H9 (cell line): ENCODE data around the gene PIN1. TPM values are rescaled to one million over a fixed set of nuclear protein-coding genes. Genes with fewer than 3 reads are reported as not detected.

Source experiments
- DNase-seq: peaks from one replicate; pipeline ENCODE4 v3.0.0-alpha.2; 2017
- H2AFZ ChIP-seq: one replicate; pipeline ENCODE4 v1.6.1; 2013; ENCODE audit warnings: mild to moderate bottlenecking, low read length, control low read depth, moderate library complexity
- H2AK5ac ChIP-seq: 2 replicates; pipeline ENCODE4 v1.6.1; 2013; ENCODE audit warnings: low read length, control low read depth, mixed read lengths; ENCODE audit not compliant: insufficient read length
- H2BK120ac ChIP-seq: one replicate; pipeline ENCODE4 v1.6.1; 2013; ENCODE audit warnings: low read depth, mild to moderate bottlenecking, low read length, control low read depth, inconsistent platforms; ENCODE audit not compliant: poor library complexity, severe bottlenecking
- H2BK12ac ChIP-seq: 2 replicates; pipeline ENCODE4 v1.6.1; 2013; ENCODE audit warnings: low read length, control low read depth, mixed read lengths, low read depth; ENCODE audit not compliant: insufficient read length
- H2BK15ac ChIP-seq: 2 replicates; pipeline ENCODE4 v1.6.1; 2013; ENCODE audit warnings: low read depth, low read length, control low read depth
- H2BK20ac ChIP-seq: one replicate; pipeline ENCODE4 v1.6.1; 2013; ENCODE audit warnings: low read depth, mild to moderate bottlenecking, low read length, control low read depth, inconsistent platforms; ENCODE audit not compliant: poor library complexity, severe bottlenecking
- H2BK5ac ChIP-seq: 2 replicates; pipeline ENCODE4 v1.6.1; 2013; ENCODE audit warnings: low read length, control low read depth, mixed read lengths; ENCODE audit not compliant: insufficient read length
- H3K14ac ChIP-seq: 2 replicates; pipeline ENCODE4 v1.6.1; 2013; ENCODE audit warnings: low read length, control low read depth; ENCODE audit not compliant: insufficient read depth
- H3K18ac ChIP-seq: 2 replicates; pipeline ENCODE4 v1.6.1; 2013; ENCODE audit warnings: low read depth, mild to moderate bottlenecking, mixed read lengths, low read length, control low read depth; ENCODE audit not compliant: insufficient read length
- H3K23ac ChIP-seq: 2 replicates; pipeline ENCODE4 v1.6.1; 2013; ENCODE audit warnings: low read length, control low read depth, mixed read lengths, low read depth; ENCODE audit not compliant: insufficient read length
- H3K23me2 ChIP-seq: 2 replicates; pipeline ENCODE4 v1.6.1; 2013; ENCODE audit warnings: low read depth, mild to moderate bottlenecking, mixed read lengths, low read length, control low read depth; ENCODE audit not compliant: insufficient read length, poor library complexity, severe bottlenecking
- H3K27ac ChIP-seq: 2 replicates; pipeline ENCODE4 v1.5.1; 2013; ENCODE audit warnings: low read length, control low read depth, mixed read lengths, low read depth; ENCODE audit not compliant: insufficient read length
- H3K27me3 ChIP-seq: 2 replicates; pipeline ENCODE4 v1.6.1; 2013; ENCODE audit warnings: low read length, control low read depth, inconsistent platforms; ENCODE audit not compliant: insufficient read depth
- H3K4ac ChIP-seq: 2 replicates; pipeline ENCODE4 v1.6.1; 2013; ENCODE audit warnings: low read depth, mild to moderate bottlenecking, control low read depth, inconsistent platforms, low read length, moderate library complexity
- H3K4me1 ChIP-seq: 2 replicates; pipeline ENCODE4 v1.6.1; 2013; ENCODE audit warnings: low read length, control low read depth, inconsistent platforms; ENCODE audit not compliant: insufficient read depth
- H3K4me2 ChIP-seq: 2 replicates; pipeline ENCODE4 v1.6.1; 2013; ENCODE audit warnings: low read length, control low read depth, mixed read lengths; ENCODE audit not compliant: insufficient read length, insufficient read depth
- H3K56ac ChIP-seq: 2 replicates; pipeline ENCODE4 v1.6.1; 2013; ENCODE audit warnings: low read depth, mild to moderate bottlenecking, mixed read lengths, low read length, control low read depth; ENCODE audit not compliant: insufficient read length
- H3K79me1 ChIP-seq: 2 replicates; pipeline ENCODE4 v1.6.1; 2013; ENCODE audit warnings: low read depth, mild to moderate bottlenecking, moderate library complexity, low read length, control low read depth, inconsistent platforms; ENCODE audit not compliant: insufficient read depth, poor library complexity, severe bottlenecking
- H3K79me2 ChIP-seq: 2 replicates; pipeline ENCODE4 v1.6.1; 2013; ENCODE audit warnings: low read length, control low read depth, inconsistent platforms; ENCODE audit not compliant: insufficient read depth
- H3K9ac ChIP-seq: 2 replicates; pipeline ENCODE4 v1.6.1; 2013; ENCODE audit warnings: low read length, control low read depth, mixed read lengths; ENCODE audit not compliant: insufficient read length; ENCODE audit errors: extremely low read depth
- H3K9me3 ChIP-seq: one replicate; pipeline ENCODE4 v1.6.1; 2013; ENCODE audit warnings: low read depth, low read length, inconsistent platforms; ENCODE audit not compliant: control insufficient read depth
- H3T11ph ChIP-seq: one replicate; pipeline ENCODE4 v1.6.1; 2013; ENCODE audit warnings: mild to moderate bottlenecking, low read length, control low read depth, inconsistent platforms
- H4K20me1 ChIP-seq: one replicate; pipeline ENCODE4 v1.6.1; 2013; ENCODE audit not compliant: control insufficient read depth, insufficient read length, insufficient read depth
- H4K5ac ChIP-seq: 2 replicates; pipeline ENCODE4 v1.6.1; 2013; ENCODE audit warnings: low read depth, mild to moderate bottlenecking, mixed read lengths, low read length, control low read depth; ENCODE audit not compliant: insufficient read length
- H4K8ac ChIP-seq: replicated peaks from 2 replicates; pipeline ENCODE4 v1.6.1; 2013; ENCODE audit warnings: low read length, control low read depth, mixed read lengths, low read depth; ENCODE audit not compliant: insufficient read length
- H4K91ac ChIP-seq: 2 replicates; pipeline ENCODE4 v1.6.1; 2013; ENCODE audit warnings: low read depth, mild to moderate bottlenecking, moderate library complexity, mixed read lengths, low read length, control low read depth; ENCODE audit not compliant: insufficient read length
- H3K27ac Mint-ChIP-seq, 3 experiments: 2 replicates in 2 of 3; 3 replicates in 1 of 3; pipeline ENCODE4 v1.8.0; 2020 to 2021; ENCODE audit warnings: mixed read lengths in 3 of 3, mild to moderate bottlenecking in 1 of 3, moderate library complexity in 1 of 3
- H3K27me3 Mint-ChIP-seq: 2 replicates; pipeline ENCODE4 v1.8.0; 2021; ENCODE audit warnings: low read depth, mild to moderate bottlenecking, moderate library complexity, mixed read lengths
- H3K36me3 Mint-ChIP-seq, 3 experiments: 2 replicates in 2 of 3; 3 replicates in 1 of 3; pipeline ENCODE4 v1.8.0; 2020 to 2021; ENCODE audit warnings: low read depth in 3 of 3, mixed read lengths in 3 of 3; ENCODE audit not compliant: insufficient read depth in 1 of 3
- H3K4me1 Mint-ChIP-seq, 2 experiments: 2 replicates each; pipeline ENCODE4 v1.8.0; 2020; ENCODE audit warnings: mixed read lengths in 2 of 2
- H3K4me3 Mint-ChIP-seq, 2 experiments: 2 replicates in 1 of 2; 3 replicates in 1 of 2; pipeline ENCODE4 v1.8.0; 2020 to 2021; ENCODE audit warnings: mild to moderate bottlenecking in 2 of 2, mixed read lengths in 2 of 2, moderate library complexity in 1 of 2
- H3K9me3 Mint-ChIP-seq, 2 experiments: 2 replicates in 1 of 2; 3 replicates in 1 of 2; pipeline ENCODE4 v1.8.0; 2020; ENCODE audit warnings: mild to moderate bottlenecking in 2 of 2, mixed read lengths in 2 of 2, moderate library complexity in 1 of 2
- CTCF ChIP-seq: fragments of 200-600 bp; sonication (generic); conservative IDR thresholded peaks from 3 replicates; pipeline ENCODE4 v1.8.0; 2021; ENCODE audit warnings: antibody characterized with exemption, mild to moderate bottlenecking
- WGBS: extraction: QIAGEN DNeasy Blood & Tissue Kit; methylation state at CpG from one replicate; pipeline ENCODE4 v1.1.7; 2013; ENCODE audit warnings: missing lambda C conversion rate, low lambda C conversion rate, mixed read lengths; ENCODE audit not compliant: insufficient read length; ENCODE audit errors: extremely low coverage; 5-methylcytosine and 5-hydroxymethylcytosine counted together
- total RNA-seq: library from RNA; stranded (reverse); gene quantifications from 2 replicates; pipeline ENCODE4 v1.2.1, GENCODE V29; 2021

Gene PIN1
- total RNA-seq, 1 experiment from 2014 or later: 110 TPM

DNA sequence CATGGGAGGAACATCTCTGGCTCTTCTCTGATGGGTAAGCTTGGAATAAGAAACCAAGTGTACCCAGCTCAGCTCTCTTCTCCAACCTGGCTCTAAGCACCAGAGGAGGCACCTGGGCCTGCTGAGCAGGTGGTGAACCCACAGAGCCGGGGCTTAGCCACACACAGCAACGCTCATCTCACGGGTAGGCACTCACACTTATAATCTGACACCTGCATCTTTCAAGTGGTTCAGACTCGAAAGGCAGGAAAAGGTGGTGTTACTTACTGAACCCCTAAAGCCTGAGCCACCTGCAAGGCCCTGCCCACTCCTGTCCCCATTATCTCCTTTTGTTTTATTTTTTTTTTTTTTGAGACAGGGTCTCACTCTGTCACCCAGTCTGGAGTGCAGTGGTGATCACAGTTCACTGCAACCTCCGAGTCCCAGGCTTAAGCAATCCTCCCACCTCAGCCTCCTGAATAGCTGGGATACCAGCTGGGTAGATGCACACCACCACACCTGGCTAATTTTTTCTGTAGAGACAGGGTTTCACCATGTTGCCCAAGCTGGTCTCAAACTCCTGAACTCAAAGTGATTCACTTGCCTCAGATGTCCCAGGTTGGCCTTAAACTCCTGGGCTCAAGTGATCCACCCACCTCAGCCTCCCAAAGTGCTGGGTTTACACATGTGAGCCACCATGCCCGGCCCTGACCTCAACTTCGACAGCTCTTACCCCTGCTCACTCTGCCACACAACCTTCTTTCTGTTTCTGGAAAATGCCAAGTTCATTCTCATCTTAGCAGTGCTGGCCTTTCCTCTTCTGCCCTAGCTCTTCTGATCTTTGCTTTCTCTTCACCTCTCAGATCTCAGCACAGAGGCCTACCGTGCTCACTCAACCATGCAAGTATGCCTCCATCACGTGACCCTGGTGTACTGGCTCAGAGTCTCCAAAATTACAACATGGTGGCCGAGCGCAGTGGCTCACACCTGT, 26.0 kb upstream of the PIN1 start:
- Histone ChIP-seq H3K4me2 (no peak overlapping the region), H2BK5ac (no peak overlapping the region), H2BK15ac (no peak overlapping the region), H2BK12ac (no peak overlapping the region), H4K20me1 (no peaks in the 10 kb centered on the region), H3K79me2 (no peaks in the 10 kb centered on the region; the same call in 1 of the 2 replicates), H3K18ac (no peak overlapping the region), H4K91ac (no peak overlapping the region), H3K4me1 (no peaks in the 10 kb centered on the region), H2AFZ (no peak overlapping the region), H3K27ac (no peak overlapping the region), H3K14ac (no peak overlapping the region), H3K9ac (no peak overlapping the region), H2BK120ac (no peak overlapping the region), H3K79me1 (peaks cover 3% of the 10 kb centered on the region), H3K23me2 (no peaks in the 10 kb centered on the region), H3K9me3 (no peaks in the 10 kb centered on the region), H3K23ac (no peak overlapping the region), H2BK20ac (no peak overlapping the region), H4K5ac (no peak overlapping the region), H3K56ac (no peak overlapping the region), H2AK5ac (no peak overlapping the region), H3K27me3 (no peaks in the 10 kb centered on the region), H3T11ph (no peak overlapping the region), H3K4ac (no peak overlapping the region), H4K8ac (no peak overlapping the region)
- Mint-ChIP-seq H3K4me3 (no peak overlapping the region; a peak in 1 of 5 replicates), H3K4me1 (no peaks in the 10 kb centered on the region), H3K9me3 (peaks cover 2% of the 10 kb centered on the region in 2 experiments; a peak in 2 of 5 replicates), H3K27me3 (no peaks in the 10 kb centered on the region), H3K27ac (no peak overlapping the region), H3K36me3 (peaks cover 16 to 42% (median 29%) of the 10 kb centered on the region in 3 experiments)
- DNase-seq: no peak
- no peak for TF ChIP-seq CTCF
- no CpG with 5 or more reads among the region's 11 CpGs for WGBS
